BJ (cell line): Measurements from ENCODE around the gene PMIS2. TPM values are rescaled to one million over a fixed set of nuclear protein-coding genes. Genes with fewer than 3 reads are reported as not detected.
A peak's percentile ranks its signal among the peaks of the same experiment; 100 is the strongest.

Source experiments
- CTCF ChIA-PET: fragments of 350-600 bp; formaldehyde crosslinking; extraction: SDS; loops from one replicate; lab custom pipeline; 2021; ENCODE audit warnings: antibody characterized with exemption, inconsistent platforms; lab: Yijun Ruan, JAX
- POLR2A ChIA-PET: fragments of 300-600 bp; sonication (Branson Sonifier 250); formaldehyde crosslinking; extraction: SDS; loops from one replicate; lab custom pipeline; 2021; ENCODE audit warnings: antibody characterized with exemption; lab: Charles Lee
- DNase-seq: peaks from one replicate; pipeline ENCODE4 v3.0.0-alpha.2; 2011; ENCODE audit warnings: low read depth
- H3K27me3 ChIP-seq: 2 replicates; pipeline ENCODE4 v1.6.0; 2011; ENCODE audit warnings: low read length; ENCODE audit not compliant: control insufficient read depth, insufficient read depth
- H3K36me3 ChIP-seq: 2 replicates; pipeline ENCODE4 v1.5.1; 2011; ENCODE audit warnings: low read length; ENCODE audit not compliant: control insufficient read depth, insufficient read depth
- H3K4me3 ChIP-seq: 2 replicates; pipeline ENCODE4 v1.5.1; 2011; ENCODE audit warnings: low read depth, mild to moderate bottlenecking, control low read depth, low read length
- polyA plus RNA-seq: library from polyadenylated mRNA; depleted of rRNA; stranded (reverse); fragments of >200 nt; gene quantifications from 2 replicates; pipeline ENCODE4 v1.2.3, GENCODE V29; 2011
- TF ChIP-seq, protein P1 (sequence below): IDR thresholded peaks from 2 replicates; pipeline ENCODE4 v1.5.1; 2011; ENCODE audit warnings: low read depth, mild to moderate bottlenecking, control low read depth, inconsistent platforms, low read length, moderate library complexity; ENCODE audit not compliant: insufficient read depth

The PMIS2 gene
- polyA plus RNA-seq, 1 experiment = not detected

DNA sequence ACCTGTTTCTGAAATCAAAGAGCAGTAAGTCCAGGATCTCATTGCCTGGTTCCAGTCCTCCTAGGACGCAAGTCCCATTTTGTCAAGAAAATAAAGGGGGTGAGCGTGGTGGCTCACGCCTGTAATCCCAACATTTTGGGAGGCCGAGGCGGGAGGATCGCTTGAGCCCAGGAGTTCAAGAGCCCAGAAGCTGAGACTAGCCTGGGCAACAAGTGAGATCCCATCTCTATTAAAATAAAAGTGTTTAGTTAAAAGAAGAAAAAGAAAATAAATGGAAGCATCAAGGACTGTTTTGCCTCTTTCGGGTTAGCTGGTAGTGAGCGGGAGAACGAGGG, 26.2 kb downstream of the PMIS2 start:
- no peaks in the 10 kb centered on the region for H3K36me3 ChIP-seq
- TF ChIP-seq, protein P1, sequence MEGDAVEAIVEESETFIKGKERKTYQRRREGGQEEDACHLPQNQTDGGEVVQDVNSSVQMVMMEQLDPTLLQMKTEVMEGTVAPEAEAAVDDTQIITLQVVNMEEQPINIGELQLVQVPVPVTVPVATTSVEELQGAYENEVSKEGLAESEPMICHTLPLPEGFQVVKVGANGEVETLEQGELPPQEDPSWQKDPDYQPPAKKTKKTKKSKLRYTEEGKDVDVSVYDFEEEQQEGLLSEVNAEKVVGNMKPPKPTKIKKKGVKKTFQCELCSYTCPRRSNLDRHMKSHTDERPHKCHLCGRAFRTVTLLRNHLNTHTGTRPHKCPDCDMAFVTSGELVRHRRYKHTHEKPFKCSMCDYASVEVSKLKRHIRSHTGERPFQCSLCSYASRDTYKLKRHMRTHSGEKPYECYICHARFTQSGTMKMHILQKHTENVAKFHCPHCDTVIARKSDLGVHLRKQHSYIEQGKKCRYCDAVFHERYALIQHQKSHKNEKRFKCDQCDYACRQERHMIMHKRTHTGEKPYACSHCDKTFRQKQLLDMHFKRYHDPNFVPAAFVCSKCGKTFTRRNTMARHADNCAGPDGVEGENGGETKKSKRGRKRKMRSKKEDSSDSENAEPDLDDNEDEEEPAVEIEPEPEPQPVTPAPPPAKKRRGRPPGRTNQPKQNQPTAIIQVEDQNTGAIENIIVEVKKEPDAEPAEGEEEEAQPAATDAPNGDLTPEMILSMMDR = no peak
- no peak for DNase-seq
- ChIA-PET POLR2A (no interaction called here), CTCF (interaction anchor here (0.9 to 1.6 kb wide), 3 partner anchors 15 to 259 kb away, joined by 3 to 5 read pairs (median 4); no protein-coding TSS in a partner anchor)
- 0 out of 2 replicates have a peak, but pooled peaks cover 1% of the 10 kb centered on the region for H3K27me3 ChIP-seq
- peak overlapping the region; percentile 93 for H3K4me3 ChIP-seq

- TF ChIP-seq, protein P1 = no peak
- Histone ChIP-seq H3K36me3 (no peaks in the 10 kb centered on the region), H3K27me3 (0 out of 2 replicates have a peak, but pooled peaks cover 1% of the 10 kb centered on the region), H3K4me3 (peak within 1 kb of the TSS; percentile 93)
- peak; percentile 19 for DNase-seq
- ChIA-PET POLR2A (no interaction called here), CTCF (interaction anchor here (0.9 to 1.6 kb wide), 3 partner anchors 16 to 260 kb away, joined by 3 to 5 read pairs (median 4); no protein-coding TSS in a partner anchor)
Measured at GRCh38 chr19:35612559-35613321, 26.8 kb downstream of the PMIS2 start, which contains the start of gene HAUS5. Gene HAUS5, plus strand, starts transcription at chr19:35612735. Its CDS starts 60 bp downstream, at chr19:35612795.

DNA sequence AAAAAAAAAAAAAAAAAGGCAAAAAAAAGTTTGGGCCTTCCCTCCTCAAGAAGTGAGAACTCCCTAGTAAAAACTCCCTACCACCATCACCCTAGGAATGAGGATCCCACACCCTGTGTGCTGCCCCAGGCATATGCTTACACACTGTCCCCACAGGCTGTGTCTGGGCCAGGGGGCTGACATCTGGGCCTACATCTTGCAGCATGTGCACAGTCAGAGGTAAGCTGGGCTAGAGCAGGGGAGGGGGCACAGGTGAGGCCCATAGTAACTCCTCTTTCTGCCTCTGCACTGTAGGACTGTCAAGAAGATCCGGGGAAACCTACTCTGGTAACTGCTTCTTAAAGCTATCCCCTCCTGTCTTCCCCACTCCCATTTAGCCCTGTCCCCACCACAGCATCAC, 27.6 kb downstream of the PMIS2 start:
- no peak for DNase-seq
- Histone ChIP-seq H3K4me3 (no peak overlapping the region), H3K36me3 (no peaks in the 10 kb centered on the region), H3K27me3 (0 out of 2 replicates have a peak, but pooled peaks cover 1% of the 10 kb centered on the region)
- ChIA-PET POLR2A (no interaction called here), CTCF (interaction anchor here (1.6 kb wide), 1 partner anchor 65 kb away, joined by 5 read pairs; no protein-coding TSS in a partner anchor)
- TF ChIP-seq, protein P1 = no peak

DNA sequence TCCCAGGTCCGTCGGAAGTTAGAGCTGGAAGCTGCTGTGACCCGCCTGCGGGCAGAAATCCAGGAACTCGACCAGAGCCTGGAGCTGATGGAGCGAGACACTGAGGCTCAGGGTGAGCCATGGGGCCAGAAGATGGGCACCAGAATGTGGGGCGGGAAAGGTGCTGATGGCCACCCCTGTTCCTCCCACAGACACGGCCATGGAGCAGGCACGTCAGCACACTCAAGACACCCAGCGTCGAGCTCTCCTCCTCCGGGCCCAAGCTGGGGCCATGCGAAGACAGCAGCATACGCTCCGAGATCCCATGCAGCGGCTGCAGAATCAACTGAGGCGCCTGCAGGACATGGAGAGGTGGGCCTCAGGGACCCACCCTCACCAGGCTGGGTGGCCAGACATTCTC, 29.1 kb downstream of the PMIS2 start:
- Histone ChIP-seq H3K27me3 (no peaks in the 10 kb centered on the region), H3K4me3 (no peak overlapping the region), H3K36me3 (no peaks in the 10 kb centered on the region)
- POLR2A ChIA-PET = no interaction called here
- CTCF ChIA-PET = no interaction called here
- TF ChIP-seq, protein P1 = no peak
- DNase-seq = no peak

DNA sequence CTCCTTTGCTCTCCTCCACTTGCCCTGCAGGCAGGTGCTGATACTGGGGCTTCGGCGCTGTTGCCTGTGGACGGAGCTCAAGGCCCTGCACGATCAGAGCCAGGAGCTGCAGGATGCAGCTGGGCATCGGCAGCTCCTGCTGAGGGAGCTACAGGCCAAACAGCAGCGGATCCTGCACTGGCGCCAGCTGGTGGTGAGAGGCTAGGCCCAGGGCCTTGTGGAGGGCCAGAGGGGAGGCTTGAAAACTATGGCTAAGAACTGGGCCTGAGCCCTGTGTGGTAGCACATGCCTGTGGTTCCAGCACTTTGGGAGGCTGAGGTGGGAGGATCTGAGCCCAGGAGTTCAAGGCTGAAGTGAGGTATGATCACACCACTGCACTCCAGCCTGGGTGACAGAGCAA, 32.9 kb downstream of the PMIS2 start:
- Histone ChIP-seq H3K27me3 (no peaks in the 10 kb centered on the region), H3K36me3 (no peaks in the 10 kb centered on the region), H3K4me3 (no peak overlapping the region)
- TF ChIP-seq, protein P1 = no peak
- DNase-seq = no peak
- ChIA-PET CTCF (no interaction called here), POLR2A (no interaction called here)
